T-helper 17 cell (primary cell): ENCODE measurements around the gene POLR2L. TPM values are rescaled to one million over a fixed set of nuclear protein-coding genes. Genes with fewer than 3 reads are reported as not detected.

Experiments used
- ATAC-seq: fragments of 150-1000 bp; cut with Tn5 transposase; 2 replicates; pipeline ENCODE4 v1.10.0; 2021; ENCODE audit warnings: mild to moderate bottlenecking, moderate library complexity
- DNase-seq, 3 donors: peaks; one replicate each; pipeline versions ENCODE4 v3.0.0 to v3.0.0-alpha.2; 2020 to 2021
- H3K9me3 ChIP-seq: one replicate; pipeline ENCODE4 v1.7.0; 2013; ENCODE audit warnings: low read length, mild to moderate bottlenecking; ENCODE audit not compliant: control insufficient read depth, poor library complexity, severe bottlenecking
- H3K27ac Mint-ChIP-seq: one replicate; pipeline ENCODE4 v1.8.0; 2022; ENCODE audit warnings: mild to moderate bottlenecking, moderate library complexity, mixed read lengths
- H3K27me3 Mint-ChIP-seq: one replicate; pipeline ENCODE4 v1.8.0; 2022; ENCODE audit warnings: mixed read lengths
- H3K36me3 Mint-ChIP-seq: one replicate; pipeline ENCODE4 v1.8.0; 2022; ENCODE audit warnings: low read depth, mixed read lengths
- H3K4me1 Mint-ChIP-seq: one replicate; pipeline ENCODE4 v1.8.0; 2022; ENCODE audit warnings: mild to moderate bottlenecking, mixed read lengths
- H3K4me3 Mint-ChIP-seq: one replicate; pipeline ENCODE4 v1.8.0; 2022; ENCODE audit warnings: mild to moderate bottlenecking, moderate library complexity, mixed read lengths
- total RNA-seq, 4 donors: library from RNA in 2 of 4; stranded (reverse) in 2 of 4; gene quantifications; one replicate each; pipeline ENCODE4 v1.2.3 and lab custom pipeline; 2022 to 2026

The POLR2L gene
- total RNA-seq, 2 donors from 2014 or later: 38.5 to 40.5 TPM

DNA sequence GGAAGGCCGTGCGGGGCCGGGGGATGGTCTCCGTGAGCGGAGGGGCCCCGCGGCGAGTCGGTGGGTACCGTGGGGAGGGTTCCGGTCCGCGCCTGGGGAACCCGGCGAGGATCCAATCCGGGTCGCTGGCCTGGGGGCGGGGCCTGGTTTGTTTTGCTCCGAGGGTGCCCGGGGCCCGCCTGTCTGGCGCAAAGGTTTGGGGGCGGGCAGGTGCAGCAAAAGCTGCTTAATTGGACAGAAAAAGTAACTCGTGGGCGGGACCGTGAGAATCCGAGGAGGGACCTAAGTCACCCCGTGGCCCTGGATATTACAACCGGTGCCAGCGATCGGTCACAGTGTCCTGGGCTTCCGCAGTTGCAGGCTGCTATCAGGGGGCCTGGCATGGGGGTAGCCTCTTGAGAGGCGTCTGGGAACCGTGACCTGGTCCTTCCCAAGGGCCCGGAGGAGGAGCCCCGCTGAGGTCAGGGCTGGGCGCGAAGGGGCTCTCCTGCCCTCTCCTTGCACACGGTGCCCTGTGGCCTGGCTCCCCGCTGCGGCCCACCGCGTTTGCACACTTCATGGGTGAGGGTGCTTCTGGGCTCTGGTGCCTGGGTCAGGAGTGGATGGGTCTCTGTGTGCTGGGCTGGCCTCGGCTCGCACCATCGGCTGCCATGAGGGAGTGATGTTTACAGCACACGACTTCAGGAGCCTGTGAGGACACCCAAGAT lies 22.2 kb downstream of the POLR2L start:
- H3K27me3 Mint-ChIP-seq: peaks cover 2% of the 10 kb centered on the region
- DNase-seq (peak; percentile 93 to 94 (median 93)), ATAC-seq (peak; percentile 83)
- no peaks in the 10 kb centered on the region for H3K4me1 Mint-ChIP-seq
- no peaks in the 10 kb centered on the region for H3K9me3 ChIP-seq
- H3K36me3 Mint-ChIP-seq: peaks cover 2% of the 10 kb centered on the region
- H3K27ac Mint-ChIP-seq: peak overlapping the region; percentile 32
- H3K4me3 Mint-ChIP-seq: peak overlapping the region; percentile 86

DNA sequence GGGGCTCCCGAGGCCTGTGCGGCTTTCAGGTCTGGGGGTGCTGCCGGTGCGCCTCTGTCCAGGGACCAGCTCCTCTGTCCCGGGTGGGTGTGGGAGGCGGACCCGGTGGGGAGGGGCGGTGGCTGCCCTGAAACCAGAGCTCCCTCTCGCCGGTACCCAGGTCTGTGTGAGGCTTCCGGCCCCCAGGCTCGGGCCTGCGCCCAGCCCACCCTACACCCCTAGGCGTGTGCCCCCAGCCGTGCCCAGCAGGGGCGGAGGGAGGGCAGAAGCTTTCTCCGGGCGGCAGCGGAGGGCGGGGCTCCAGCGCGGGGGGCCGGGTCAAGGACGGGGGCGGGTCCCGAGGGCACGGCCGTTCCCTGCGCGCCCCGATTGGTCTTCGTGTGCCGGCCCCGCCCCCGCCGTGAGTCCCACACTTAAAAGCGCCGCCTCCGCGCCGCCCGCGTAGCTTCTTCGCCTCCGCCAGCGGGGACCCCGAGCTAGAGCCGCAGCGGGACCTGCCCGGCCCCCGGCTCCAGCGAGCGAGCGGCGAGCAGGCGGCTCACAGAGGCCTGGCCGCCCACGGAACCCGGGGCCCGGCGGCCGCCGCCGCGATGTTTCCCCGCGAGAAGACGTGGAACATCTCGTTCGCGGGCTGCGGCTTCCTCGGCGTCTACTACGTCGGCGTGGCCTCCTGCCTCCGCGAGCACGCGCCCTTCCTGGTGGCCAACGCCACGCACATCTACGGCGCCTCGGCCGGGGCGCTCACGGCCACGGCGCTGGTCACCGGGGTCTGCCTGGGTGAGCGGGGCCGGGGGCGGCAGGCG lies 23.0 kb downstream of the POLR2L start:
- H3K9me3 ChIP-seq: no peaks in the 10 kb centered on the region
- DNase-seq (peak; percentile 89 to 95 (median 90)), ATAC-seq (peak; percentile 79)
- peak overlapping the region; percentile 86 for H3K4me3 Mint-ChIP-seq
- H3K27ac Mint-ChIP-seq: peak overlapping the region; percentile 32
- no peaks in the 10 kb centered on the region for H3K27me3 Mint-ChIP-seq
- no peaks in the 10 kb centered on the region for H3K36me3 Mint-ChIP-seq
- H3K4me1 Mint-ChIP-seq: no peaks in the 10 kb centered on the region

DNA sequence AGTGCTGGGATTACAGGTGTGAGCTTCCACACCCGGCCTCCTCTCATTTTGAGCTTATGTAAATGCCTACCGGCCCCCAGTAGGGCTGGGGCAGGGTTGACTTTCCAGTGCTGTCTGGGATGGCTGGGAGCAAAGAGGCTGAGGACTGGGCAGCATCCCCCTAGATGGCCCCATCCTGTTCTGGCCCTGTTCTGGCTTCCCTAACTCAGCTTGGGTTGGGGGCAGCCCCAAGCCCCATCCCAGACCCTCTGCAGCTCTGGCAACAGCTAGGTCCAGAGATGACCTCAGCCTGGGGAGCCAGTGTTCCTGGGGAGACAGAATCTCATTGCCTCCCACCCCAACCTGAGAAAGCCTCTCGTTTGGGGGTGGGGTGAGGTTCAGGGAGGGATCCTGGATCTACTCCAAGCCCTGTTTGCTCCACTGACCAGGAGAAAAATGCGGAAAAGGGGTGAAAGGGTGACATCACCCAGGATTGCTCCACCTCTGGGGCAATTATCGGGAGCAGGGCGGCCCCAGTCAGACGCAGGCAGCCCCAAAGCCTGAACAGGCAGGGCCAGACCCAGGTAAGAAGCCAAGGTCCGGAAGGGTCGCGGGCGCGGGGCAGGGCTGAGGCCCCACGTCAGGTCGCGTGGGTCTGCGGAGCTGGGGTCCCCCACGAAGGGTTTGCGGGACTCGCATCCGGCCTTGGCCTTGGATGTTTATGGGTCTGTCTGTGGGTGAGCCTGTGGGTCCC lies 23.8 kb downstream of the POLR2L start, which contains the start of gene PNPLA2:
Gene PNPLA2, plus strand, starts transcription at position 519 of the 733 bp plus-strand sequence. CDS start 805 bp downstream, outside the sequence.
- no peaks in the 10 kb centered on the region for H3K27me3 Mint-ChIP-seq
- no peaks in the 10 kb centered on the region for H3K9me3 ChIP-seq

DNA sequence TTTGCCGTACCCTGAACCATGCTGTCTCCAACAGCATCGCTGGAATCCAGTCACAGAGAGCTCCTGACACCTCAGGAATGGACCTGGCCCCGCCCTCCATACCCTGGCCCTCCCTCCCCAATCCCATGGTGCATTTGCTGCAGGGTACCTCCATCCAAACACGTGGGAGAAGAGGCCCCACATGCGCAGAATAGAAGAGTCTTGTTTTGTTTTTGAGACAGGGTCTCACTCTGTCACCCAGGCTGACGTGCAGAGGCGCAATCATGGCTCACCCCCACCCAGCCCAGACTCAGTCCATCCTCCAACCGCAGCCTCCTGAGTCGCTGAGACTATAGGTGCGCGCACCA lies 25.9 kb downstream of the POLR2L start:
- DNase-seq: no peak
- ATAC-seq: no peak
- Mint-ChIP-seq H3K27ac (no peak overlapping the region), H3K36me3 (peaks cover 3% of the 10 kb centered on the region), H3K27me3 (no peaks in the 10 kb centered on the region), H3K4me3 (no peak overlapping the region), H3K4me1 (peaks cover under 1% of the 10 kb centered on the region)
- no peaks in the 10 kb centered on the region for H3K9me3 ChIP-seq

More for the DNA sequence above, 23.8 kb downstream of the POLR2L start, which contains the start of gene PNPLA2:
- Mint-ChIP-seq H3K36me3 (peaks cover 3% of the 10 kb centered on the region), H3K27ac (peak within 1 kb of the TSS; percentile 57), H3K4me3 (peak within 1 kb of the TSS; percentile 86), H3K4me1 (no peaks in the 10 kb centered on the region)
- DNase-seq: no peak
- ATAC-seq: no peak

DNA sequence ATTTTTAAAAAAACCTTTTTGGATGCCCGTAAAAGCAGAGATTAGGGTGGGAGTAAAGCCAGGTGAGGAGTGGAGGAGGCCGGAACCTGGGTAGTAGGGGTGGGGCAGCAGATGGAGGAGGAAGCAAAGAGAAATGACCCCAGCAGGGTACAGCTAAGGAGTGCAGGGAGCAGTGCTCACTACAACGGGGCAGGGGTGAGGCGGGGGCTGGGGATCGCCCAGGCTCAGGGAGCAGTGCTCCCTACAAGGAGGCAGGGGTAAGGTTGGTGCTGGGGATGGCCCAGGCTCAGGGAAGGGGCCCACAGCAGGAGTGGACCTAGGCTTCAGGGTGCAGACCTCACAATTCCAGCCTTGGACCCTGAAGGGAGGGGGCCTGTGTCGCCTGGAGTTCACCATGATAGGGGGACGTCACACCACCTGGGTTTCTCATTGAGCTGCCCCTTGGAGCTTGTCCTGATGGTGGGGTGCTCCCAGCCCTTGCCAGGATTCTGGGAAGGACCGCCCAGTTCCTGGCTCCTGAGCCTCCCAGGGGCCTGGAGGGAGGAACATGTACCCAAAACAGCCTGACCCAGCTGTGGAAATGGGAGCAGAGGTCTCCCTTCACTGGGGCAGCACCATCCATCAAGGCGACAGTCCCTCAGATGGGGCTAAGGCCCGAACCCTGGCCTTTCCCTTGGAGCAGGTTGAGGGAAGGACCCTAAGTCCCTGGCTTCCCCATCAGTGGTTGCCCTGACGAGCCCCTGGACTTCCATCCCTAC lies 26.5 kb downstream of the POLR2L start:
- H3K4me3 Mint-ChIP-seq: no peak overlapping the region

DNA sequence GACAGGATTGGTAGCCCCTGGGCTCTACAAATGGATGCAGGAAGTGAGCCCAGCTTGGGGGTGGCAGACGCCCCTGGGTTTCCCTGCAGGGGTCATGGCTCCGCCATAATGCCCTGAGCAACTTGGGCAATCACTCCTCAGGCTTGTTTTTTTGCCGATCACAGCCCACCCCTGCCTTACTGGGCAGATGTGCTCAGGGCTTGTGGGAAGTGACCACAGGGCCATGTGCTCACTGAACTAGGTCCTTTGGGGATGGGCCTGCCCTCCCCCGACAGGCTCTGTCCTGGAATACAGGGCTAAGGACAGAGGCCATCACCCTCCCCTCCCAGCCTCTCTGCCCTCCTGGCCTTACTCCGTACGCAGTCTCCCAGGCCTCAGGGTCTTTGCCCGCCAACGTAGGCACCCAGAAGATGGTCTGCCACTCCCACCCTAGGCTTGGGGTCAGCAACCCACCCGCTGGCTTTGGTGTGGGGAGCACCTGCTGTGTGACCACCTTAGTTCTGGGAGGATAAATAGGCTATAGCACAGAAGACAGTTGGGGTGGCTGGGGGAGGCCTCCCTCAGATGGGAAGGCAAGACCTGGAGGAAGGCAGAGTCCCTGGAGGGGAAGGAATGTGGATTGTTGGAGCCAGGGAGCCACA lies 28.8 kb downstream of the POLR2L start:
- H3K36me3 Mint-ChIP-seq: peaks cover 3% of the 10 kb centered on the region
- H3K27ac Mint-ChIP-seq: no peak overlapping the region
- no peak overlapping the region for H3K4me3 Mint-ChIP-seq
- ATAC-seq (no peak), DNase-seq (no peak)
- no peaks in the 10 kb centered on the region for H3K27me3 Mint-ChIP-seq
- peaks cover 15% of the 10 kb centered on the region for H3K4me1 Mint-ChIP-seq
- H3K9me3 ChIP-seq: no peaks in the 10 kb centered on the region

More for the DNA sequence above, 26.5 kb downstream of the POLR2L start:
- ATAC-seq (no peak), DNase-seq (no peak)
- peaks cover 5% of the 10 kb centered on the region for H3K4me1 Mint-ChIP-seq
- H3K27me3 Mint-ChIP-seq: no peaks in the 10 kb centered on the region
- peaks cover 3% of the 10 kb centered on the region for H3K36me3 Mint-ChIP-seq
- H3K27ac Mint-ChIP-seq: no peak overlapping the region
- H3K9me3 ChIP-seq: no peaks in the 10 kb centered on the region

DNA sequence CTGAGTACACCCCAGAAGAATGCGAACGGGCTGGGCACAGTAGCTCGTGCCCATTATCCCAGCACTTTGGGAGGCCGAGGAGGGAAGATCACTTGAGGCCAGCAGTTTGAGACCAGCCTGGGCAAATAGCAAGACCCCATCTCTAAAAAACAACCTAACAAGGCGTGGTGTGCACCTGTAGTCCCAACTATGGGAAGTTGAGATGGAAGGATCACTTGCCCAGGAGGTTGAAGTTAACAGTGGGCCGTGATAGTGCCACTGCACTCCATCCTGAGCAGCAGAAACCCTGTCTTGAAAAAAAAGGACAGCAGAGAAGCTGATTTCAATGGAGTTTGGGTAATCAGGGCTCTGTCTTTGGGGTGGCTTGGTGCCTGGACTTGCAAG lies 29.3 kb downstream of the POLR2L start:
- no peak for ATAC-seq
- DNase-seq: no peak
- Mint-ChIP-seq H3K27ac (no peak overlapping the region), H3K27me3 (no peaks in the 10 kb centered on the region), H3K4me1 (peaks cover 15% of the 10 kb centered on the region), H3K36me3 (peaks cover 3% of the 10 kb centered on the region), H3K4me3 (no peak overlapping the region)
- H3K9me3 ChIP-seq: no peaks in the 10 kb centered on the region

DNA sequence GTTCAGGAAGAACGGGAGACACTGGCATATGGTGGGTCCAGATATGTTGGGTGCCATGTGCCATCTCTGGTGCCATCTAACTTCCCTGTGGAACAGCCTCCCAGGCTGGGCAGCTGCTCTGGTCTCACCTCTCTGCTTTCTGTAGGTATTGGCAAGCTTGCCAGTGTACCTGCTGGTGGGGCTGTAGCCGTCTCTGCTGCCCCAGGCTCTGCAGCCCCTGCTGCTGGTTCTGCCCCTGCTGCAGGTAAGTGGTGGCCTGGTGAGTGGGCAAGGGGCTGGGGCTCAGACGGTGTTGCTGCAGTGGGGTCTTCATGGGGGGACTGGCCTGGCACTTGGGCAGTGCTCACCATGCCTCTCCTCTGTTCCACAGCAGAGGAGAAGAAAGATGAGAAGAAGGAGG lies 29.9 kb downstream of the POLR2L start:
- H3K27ac Mint-ChIP-seq: no peak overlapping the region
- no peaks in the 10 kb centered on the region for H3K27me3 Mint-ChIP-seq
- DNase-seq: no peak
- ATAC-seq: no peak
- no peak overlapping the region for H3K4me3 Mint-ChIP-seq
- H3K4me1 Mint-ChIP-seq: peaks cover 18% of the 10 kb centered on the region
- H3K36me3 Mint-ChIP-seq: peaks cover 3% of the 10 kb centered on the region
- H3K9me3 ChIP-seq: no peaks in the 10 kb centered on the region

DNA sequence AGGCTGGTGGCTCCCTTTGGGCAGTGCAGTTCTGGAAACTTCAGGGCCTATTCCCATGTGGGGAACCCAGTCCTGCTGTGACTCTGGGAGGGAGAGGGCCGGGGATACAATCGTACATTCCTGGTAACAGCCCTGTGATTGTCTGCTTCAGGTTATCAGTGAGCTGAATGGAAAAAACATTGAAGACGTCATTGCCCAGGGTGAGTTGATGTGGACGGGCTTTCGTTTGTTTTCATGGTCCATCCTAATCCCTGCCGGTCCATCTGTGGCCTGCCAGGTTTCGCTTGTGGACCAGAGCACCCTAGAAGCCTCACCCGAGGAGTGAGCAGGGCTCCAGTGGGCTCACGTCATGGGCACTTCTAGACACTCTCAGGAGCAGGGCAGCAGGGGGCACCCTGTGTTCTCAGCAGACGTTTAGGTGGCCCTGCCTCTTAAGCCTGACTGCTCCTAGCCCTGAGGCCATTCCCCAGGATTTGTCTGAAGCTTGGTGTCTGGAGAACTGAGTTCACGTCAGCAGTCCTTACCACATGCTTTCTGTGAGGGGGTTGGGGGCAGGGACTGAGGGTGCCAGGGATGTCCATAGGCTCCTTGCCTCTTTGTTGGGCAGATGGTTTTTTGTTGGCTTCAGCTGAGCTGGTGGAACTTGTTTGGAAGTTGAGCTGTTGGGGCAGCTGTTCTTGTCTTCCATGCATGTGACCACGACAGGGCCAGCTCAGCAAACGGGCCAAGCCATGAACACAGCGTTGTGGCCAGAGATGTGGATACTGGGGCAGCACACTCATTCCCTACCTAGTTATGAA lies 30.7 kb downstream of the POLR2L start:
- Mint-ChIP-seq H3K27me3 (no peaks in the 10 kb centered on the region), H3K27ac (peak overlapping the region; percentile 97), H3K36me3 (peaks cover 3% of the 10 kb centered on the region), H3K4me3 (peak overlapping the region; percentile 90), H3K4me1 (peaks cover 18% of the 10 kb centered on the region)
- no peaks in the 10 kb centered on the region for H3K9me3 ChIP-seq
- DNase-seq (no peak), ATAC-seq (no peak)

DNA sequence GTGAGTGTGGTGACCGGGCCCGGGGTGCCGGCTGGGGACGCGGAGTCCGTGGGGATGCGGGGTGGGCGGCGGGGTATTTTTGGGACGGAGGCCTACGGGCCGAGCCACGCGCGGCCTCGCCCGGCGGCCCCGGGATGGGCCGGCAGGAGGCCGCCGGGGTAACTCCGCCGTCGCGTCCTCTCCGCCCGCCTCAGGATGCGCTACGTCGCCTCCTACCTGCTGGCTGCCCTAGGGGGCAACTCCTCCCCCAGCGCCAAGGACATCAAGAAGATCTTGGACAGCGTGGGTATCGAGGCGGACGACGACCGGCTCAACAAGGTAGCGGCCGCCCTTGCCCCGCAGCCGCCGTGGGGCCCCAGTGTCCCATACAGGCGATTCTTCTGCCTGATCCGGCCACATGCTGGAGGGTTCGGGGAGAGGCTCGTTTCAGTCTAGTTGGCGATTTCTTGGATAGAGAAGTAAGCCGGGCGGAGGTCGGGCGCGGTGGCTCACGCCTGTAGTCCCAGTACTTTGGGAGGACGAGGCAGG lies 32.2 kb downstream of the POLR2L start:
- Mint-ChIP-seq H3K36me3 (peaks cover 3% of the 10 kb centered on the region), H3K27ac (peak overlapping the region; percentile 97), H3K4me1 (peaks cover 21% of the 10 kb centered on the region), H3K27me3 (no peaks in the 10 kb centered on the region), H3K4me3 (peak overlapping the region; percentile 90)
- H3K9me3 ChIP-seq: no peaks in the 10 kb centered on the region
- ATAC-seq (peak; percentile 30), DNase-seq (no peak)

DNA sequence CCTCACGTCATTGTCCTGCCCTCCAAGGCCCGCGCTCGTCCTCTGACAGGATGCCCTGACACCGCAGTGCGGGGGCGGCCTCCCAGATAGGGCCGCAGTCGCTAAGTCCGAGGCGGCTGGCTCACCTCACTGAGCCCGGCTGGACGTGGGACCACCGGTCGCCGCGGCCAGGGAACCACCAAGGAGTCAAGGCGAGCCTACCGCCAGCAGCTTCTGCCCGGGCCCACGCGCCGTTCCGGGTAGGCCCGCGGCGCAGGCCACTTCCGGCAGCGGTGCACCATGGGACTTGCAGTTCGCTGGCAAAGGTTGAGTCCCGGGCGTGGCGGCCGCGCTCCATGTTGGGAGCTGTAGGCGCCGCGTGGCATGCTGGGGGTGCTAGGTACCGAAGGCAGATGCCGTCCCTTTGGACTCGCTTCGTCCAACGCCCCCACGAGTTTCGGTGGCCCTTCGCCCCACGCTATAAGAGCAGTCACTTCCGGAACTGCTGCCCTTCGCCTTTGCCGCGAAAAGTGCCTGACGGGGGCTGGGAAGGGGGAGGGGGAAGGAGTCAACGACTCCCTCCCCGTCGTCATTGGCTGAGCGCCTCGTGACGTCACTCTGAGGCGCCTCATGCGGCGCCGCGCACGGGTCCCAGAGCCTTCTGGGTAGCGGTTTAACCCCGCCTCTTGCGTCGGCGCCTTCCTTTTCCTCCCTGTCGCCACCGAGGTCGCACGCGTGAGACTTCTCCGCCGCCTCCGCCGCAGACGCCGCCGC lies 32.9 kb downstream of the POLR2L start, which contains the start of gene RPLP2:
Gene RPLP2, plus strand, starts transcription at position 681 of the 753 bp plus-strand sequence. CDS start 268 bp downstream, outside the sequence.
- Mint-ChIP-seq H3K4me3 (peak within 1 kb of the TSS; percentile 90), H3K27ac (peak within 1 kb of the TSS; percentile 97), H3K36me3 (peaks cover 3% of the 10 kb centered on the region), H3K4me1 (peaks cover 21% of the 10 kb centered on the region), H3K27me3 (no peaks in the 10 kb centered on the region)
- DNase-seq: peak; percentile 94 to 96 (median 95)
- peak; percentile 87 for ATAC-seq
- H3K9me3 ChIP-seq: no peaks in the 10 kb centered on the region
